Osteocyte (in vitro differentiated cells): ENCODE results near the gene CACNA1C. TPM values are rescaled to one million over a fixed set of nuclear protein-coding genes. Genes with fewer than 3 reads are reported as not detected.

Experiments used
- DNase-seq: peaks from one replicate; pipeline ENCODE4 v3.0.0; 2021; ENCODE audit warnings: mixed read lengths; ENCODE audit not compliant: unreplicated experiment; ENCODE audit errors: extremely low spot score
- H3K27ac Mint-ChIP-seq: one replicate; pipeline ENCODE4 v1.8.0; 2021; ENCODE audit warnings: mild to moderate bottlenecking, mixed read lengths; ENCODE audit not compliant: unreplicated experiment
- H3K27me3 Mint-ChIP-seq: one replicate; pipeline ENCODE4 v1.8.0; 2021; ENCODE audit warnings: mixed read lengths; ENCODE audit not compliant: unreplicated experiment
- H3K36me3 Mint-ChIP-seq: one replicate; pipeline ENCODE4 v1.8.0; 2021; ENCODE audit warnings: mixed read lengths; ENCODE audit not compliant: unreplicated experiment
- H3K4me1 Mint-ChIP-seq: one replicate; pipeline ENCODE4 v1.8.0; 2021; ENCODE audit warnings: mixed read lengths; ENCODE audit not compliant: unreplicated experiment
- H3K4me3 Mint-ChIP-seq: one replicate; pipeline ENCODE4 v1.8.0; 2021; ENCODE audit warnings: mild to moderate bottlenecking, moderate library complexity, mixed read lengths; ENCODE audit not compliant: unreplicated experiment
- H3K9me3 Mint-ChIP-seq: one replicate; pipeline ENCODE4 v1.8.0; 2021; ENCODE audit warnings: mixed read lengths; ENCODE audit not compliant: unreplicated experiment
- CTCF ChIP-seq: fragments of 200-600 bp; sonication (generic); IDR thresholded peaks from 2 replicates; pipeline ENCODE4 v1.5.0; 2021; ENCODE audit warnings: antibody characterized with exemption, mild to moderate bottlenecking, moderate library complexity
- total RNA-seq: library from RNA; stranded (reverse); gene quantifications from 2 replicates; pipeline ENCODE4 v1.2.1, GENCODE V29; 2021

Gene CACNA1C
- total RNA-seq, 1 donor from 2014 or later = 67.4 TPM

- Mint-ChIP-seq H3K4me1 (no peaks in the 10 kb centered on the region), H3K27ac (no peak overlapping the region), H3K4me3 (no peak overlapping the region), H3K9me3 (no peaks in the 10 kb centered on the region), H3K27me3 (no peaks in the 10 kb centered on the region), H3K36me3 (peaks cover 35% of the 10 kb centered on the region)
- TF ChIP-seq CTCF = no peak
- no peak for DNase-seq
These were observed 495.3 kb downstream of the CACNA1C start for GRCh38 chr12:2548081-2548480.

DNA sequence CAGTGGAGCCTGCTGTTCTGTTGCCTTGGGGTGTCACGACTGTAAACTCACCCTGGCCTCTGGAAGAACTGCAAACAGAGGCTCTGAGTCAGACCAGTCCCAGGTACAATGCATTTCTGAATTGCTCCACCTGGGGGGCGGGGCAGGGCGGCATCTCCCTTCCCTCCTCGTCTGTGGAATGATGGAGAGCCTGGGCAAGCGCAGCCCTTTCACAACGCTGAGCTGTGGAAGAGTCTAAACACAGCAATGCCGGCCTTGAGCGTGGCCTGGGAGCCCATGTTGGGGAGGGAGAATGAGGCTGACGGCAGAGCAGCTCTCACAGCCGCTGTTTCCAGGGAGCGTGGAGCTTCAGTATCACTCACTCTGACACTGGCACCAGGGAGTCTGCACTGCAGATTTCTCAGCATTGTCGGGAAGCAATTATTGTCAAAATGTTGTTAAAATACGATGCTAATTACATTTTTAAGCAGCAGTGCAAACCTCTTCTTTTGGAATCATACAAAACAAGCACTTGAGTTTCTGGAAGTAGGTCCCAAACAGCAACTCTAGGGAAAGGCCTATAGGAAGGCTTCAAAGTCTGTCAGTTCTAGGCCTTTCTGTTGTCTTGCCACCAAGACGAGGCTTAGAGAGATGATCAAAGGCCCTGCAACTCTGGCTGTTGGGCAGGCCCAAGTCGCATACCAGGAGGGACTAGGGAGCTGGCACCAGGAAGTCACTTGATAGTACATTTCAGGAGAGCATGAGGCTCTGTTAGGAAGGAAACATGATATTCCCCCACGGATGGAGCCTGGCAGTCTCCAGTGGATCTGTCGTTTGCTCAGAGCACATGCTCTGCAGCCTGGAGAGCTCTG is 498.0 kb downstream of the CACNA1C start:
- Mint-ChIP-seq H3K27ac (no peak overlapping the region), H3K36me3 (peaks cover 24% of the 10 kb centered on the region), H3K4me3 (no peak overlapping the region), H3K4me1 (no peaks in the 10 kb centered on the region), H3K9me3 (no peaks in the 10 kb centered on the region), H3K27me3 (no peaks in the 10 kb centered on the region)
- no peak for DNase-seq
- TF ChIP-seq CTCF = no peak

- no peak overlapping the region for H3K4me3 Mint-ChIP-seq
- H3K27me3 Mint-ChIP-seq = no peaks in the 10 kb centered on the region
- peaks cover 29% of the 10 kb centered on the region for H3K36me3 Mint-ChIP-seq
- H3K9me3 Mint-ChIP-seq = no peaks in the 10 kb centered on the region
- H3K27ac Mint-ChIP-seq = no peak overlapping the region
- no peaks in the 10 kb centered on the region for H3K4me1 Mint-ChIP-seq
- TF ChIP-seq CTCF = no peak
- no peak for DNase-seq
These were observed 498.7 kb downstream of the CACNA1C start for GRCh38 chr12:2551412-2551900.

GRCh38 chr12:2552000-2552756 is 499.4 kb downstream of the CACNA1C start:
- Mint-ChIP-seq H3K4me3 (no peak overlapping the region), H3K36me3 (peaks cover 34% of the 10 kb centered on the region), H3K4me1 (no peaks in the 10 kb centered on the region), H3K27ac (no peak overlapping the region), H3K9me3 (no peaks in the 10 kb centered on the region), H3K27me3 (no peaks in the 10 kb centered on the region)
- no peak for TF ChIP-seq CTCF
- no peak for DNase-seq
